ENCODE results near the gene RPS19BP1. TPM values are rescaled to one million over a fixed set of nuclear protein-coding genes. Genes with fewer than 3 reads are reported as not detected.

Gene RPS19BP1
- total and polyA plus RNA-seq, 3 donors from 2014 or later = 97.7 to 158 (median 156) TPM

DNA sequence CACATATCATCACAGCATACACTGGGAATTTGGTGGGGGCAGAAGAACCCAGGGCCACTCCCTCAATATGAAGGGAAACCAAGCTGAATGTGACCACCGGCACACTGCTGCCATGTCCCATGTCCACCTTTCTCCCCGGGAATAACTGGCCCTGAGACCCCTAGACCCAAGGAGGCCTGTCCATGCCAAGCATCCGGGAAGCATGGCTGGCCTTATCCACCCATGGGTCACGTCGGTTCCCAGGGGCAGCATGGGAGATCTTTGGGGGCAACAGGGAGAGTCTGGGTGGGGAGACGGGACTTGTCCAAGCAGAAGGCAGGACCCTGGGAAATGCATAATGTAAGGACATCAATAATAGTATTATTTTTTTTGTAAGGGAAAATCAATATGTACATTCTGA, 40.9 kb downstream of the RPS19BP1 start:
- intact Hi-C loops (cut with DNase I; ENCODE audit: low total_unique reads) = no loop called here
- Histone ChIP-seq H3K9me3 (no peaks in the 10 kb centered on the region), H3K36me3 (ENCODE audit: low read depth, missing control alignments) (no peaks in the 10 kb centered on the region), H3K27me3 (no peaks in the 10 kb centered on the region), H3K27ac (no peak overlapping the region), H3K4me3 (no peak overlapping the region), H3K4me1 (peaks cover 8% of the 10 kb centered on the region)
- no peak for DNase-seq
- 89 to 92% methylated on average over 5 to 6 of the region's 6 CpGs for WGBS, 2 donors
- TF ChIP-seq, protein P1, sequence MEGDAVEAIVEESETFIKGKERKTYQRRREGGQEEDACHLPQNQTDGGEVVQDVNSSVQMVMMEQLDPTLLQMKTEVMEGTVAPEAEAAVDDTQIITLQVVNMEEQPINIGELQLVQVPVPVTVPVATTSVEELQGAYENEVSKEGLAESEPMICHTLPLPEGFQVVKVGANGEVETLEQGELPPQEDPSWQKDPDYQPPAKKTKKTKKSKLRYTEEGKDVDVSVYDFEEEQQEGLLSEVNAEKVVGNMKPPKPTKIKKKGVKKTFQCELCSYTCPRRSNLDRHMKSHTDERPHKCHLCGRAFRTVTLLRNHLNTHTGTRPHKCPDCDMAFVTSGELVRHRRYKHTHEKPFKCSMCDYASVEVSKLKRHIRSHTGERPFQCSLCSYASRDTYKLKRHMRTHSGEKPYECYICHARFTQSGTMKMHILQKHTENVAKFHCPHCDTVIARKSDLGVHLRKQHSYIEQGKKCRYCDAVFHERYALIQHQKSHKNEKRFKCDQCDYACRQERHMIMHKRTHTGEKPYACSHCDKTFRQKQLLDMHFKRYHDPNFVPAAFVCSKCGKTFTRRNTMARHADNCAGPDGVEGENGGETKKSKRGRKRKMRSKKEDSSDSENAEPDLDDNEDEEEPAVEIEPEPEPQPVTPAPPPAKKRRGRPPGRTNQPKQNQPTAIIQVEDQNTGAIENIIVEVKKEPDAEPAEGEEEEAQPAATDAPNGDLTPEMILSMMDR (IDR thresholded peaks at IDR 0.05) = no peak
- TF ChIP-seq POLR2A (IDR thresholded peaks at IDR 0.05) = no peak

- intact Hi-C loops (cut with DNase I; ENCODE audit: low total_unique reads) = no loop called here
- no peak for DNase-seq
- TF ChIP-seq, protein P1 (IDR thresholded peaks at IDR 0.05) = no peak
- H3K27me3 ChIP-seq = no peaks in the 10 kb centered on the region
- no peaks in the 10 kb centered on the region for H3K9me3 ChIP-seq
- no peak overlapping the region for H3K27ac ChIP-seq
- peaks cover 10% of the 10 kb centered on the region for H3K4me1 ChIP-seq
- no peak overlapping the region for H3K4me3 ChIP-seq
- no peaks in the 10 kb centered on the region for H3K36me3 ChIP-seq (ENCODE audit: low read depth, missing control alignments)
- whole genome bisulfite sequencing, 2 donors = 80 to 86% methylated on average over 6 to 9 of the region's 9 CpGs
These were observed 41.4 kb downstream of the RPS19BP1 start for GRCh38 chr22:39490966-39491680.

DNA sequence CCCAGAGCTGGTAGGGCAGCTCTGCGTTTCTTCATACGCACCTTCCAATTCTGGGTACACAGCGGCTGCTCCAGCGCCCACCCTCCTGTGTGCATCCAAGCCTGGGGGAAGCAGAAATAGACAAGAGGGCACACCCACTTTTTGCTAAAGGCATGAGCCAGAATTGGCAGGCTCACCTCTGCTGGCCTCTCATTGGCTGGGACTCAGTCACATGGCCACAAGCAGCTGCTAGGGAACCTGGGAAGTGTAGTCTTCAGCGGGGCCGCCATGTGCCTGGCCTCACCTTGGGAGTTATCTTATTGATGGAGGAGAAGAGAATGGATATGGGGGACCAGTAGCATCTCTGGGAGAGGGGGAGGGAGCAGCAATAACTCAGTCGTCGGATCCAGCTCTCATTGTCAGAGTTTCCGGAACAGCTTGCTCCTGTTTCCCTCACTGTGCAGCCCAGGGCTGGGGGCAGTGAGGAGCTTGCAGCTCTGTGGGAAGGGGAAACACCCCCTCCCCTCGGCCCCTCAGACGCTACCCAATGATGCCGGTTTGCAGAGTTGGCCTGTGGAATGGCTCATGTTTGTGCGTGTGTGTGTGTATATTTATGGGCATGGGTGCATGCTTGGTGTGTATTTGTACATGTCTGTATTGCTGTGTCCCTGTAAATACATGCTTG, 42.3 kb downstream of the RPS19BP1 start:
- 34 to 43% methylated on average over 12 to 13 of the region's 13 CpGs for WGBS, 2 donors
- TF ChIP-seq POLR2A (IDR thresholded peaks at IDR 0.05) = no peak
- no peaks in the 10 kb centered on the region for H3K27me3 ChIP-seq
- no peak overlapping the region for H3K27ac ChIP-seq
- no peaks in the 10 kb centered on the region for H3K36me3 ChIP-seq (ENCODE audit: low read depth, missing control alignments)
- intact Hi-C loops (cut with DNase I; ENCODE audit: low total_unique reads) = no loop called here
- H3K4me3 ChIP-seq = no peak overlapping the region
- H3K4me1 ChIP-seq = peaks cover 10% of the 10 kb centered on the region
- no peaks in the 10 kb centered on the region for H3K9me3 ChIP-seq
- peak; percentile 94 for DNase-seq

GRCh38 chr22:39489094-39490068, 43.2 kb downstream of the RPS19BP1 start:
- Histone ChIP-seq H3K4me3 (no peak overlapping the region), H3K27ac (no peak overlapping the region), H3K4me1 (peaks cover 10% of the 10 kb centered on the region), H3K36me3 (ENCODE audit: low read depth, missing control alignments) (no peaks in the 10 kb centered on the region), H3K9me3 (no peaks in the 10 kb centered on the region), H3K27me3 (no peaks in the 10 kb centered on the region)
- TF ChIP-seq, protein P1 (IDR thresholded peaks at IDR 0.05) = no peak
- no peak for TF ChIP-seq POLR2A (IDR thresholded peaks at IDR 0.05)
- intact Hi-C loops (cut with DNase I; ENCODE audit: low total_unique reads) = no loop called here
- no peak for DNase-seq
- WGBS, 2 donors = 60 to 82% methylated on average over 14 to 17 of the region's 17 CpGs
